ENCODE measurements around the gene KCNA10.

DNA sequence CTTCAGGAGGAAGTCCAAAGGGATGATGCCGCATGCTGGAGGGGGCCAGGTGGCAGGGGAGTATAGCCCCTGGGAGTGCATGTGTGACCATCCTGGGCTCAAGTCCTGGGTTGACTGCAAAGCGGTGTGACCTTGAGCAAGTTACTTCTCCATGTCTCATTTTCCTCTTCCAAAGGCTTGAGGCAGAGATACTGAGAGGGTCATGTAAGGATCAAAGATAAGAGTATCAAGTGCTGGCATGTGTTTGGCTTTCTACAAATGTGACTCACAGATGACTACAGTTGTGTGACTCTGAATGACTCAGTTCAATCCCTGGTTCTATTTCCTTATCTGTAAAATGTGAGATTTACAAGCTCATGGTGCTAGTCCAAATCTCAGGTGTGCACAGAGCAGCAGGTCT, 41.9 kb downstream of the KCNA10 start:
- TF ChIP-seq ZNF121 (CRISPR knock-in tag; IDR thresholded peaks at IDR 0.05) (no peak), PRRX2 (CRISPR knock-in tag; IDR thresholded peaks at IDR 0.05) (no peak), HMGA2 (CRISPR knock-in tag; IDR thresholded peaks at IDR 0.05) (no peak), NFYB (CRISPR knock-in tag; conservative IDR thresholded peaks at IDR 0.05; ENCODE audit: low read depth) (no peak), TEAD4 (CRISPR knock-in tag; IDR thresholded peaks at IDR 0.05) (no peak), ESRRA (CRISPR knock-in tag; IDR thresholded peaks at IDR 0.05; ENCODE audit: borderline replicate concordance) (no peak), MYBL2 (CRISPR knock-in tag; IDR thresholded peaks at IDR 0.05) (no peak)
- TF ChIP-seq, protein P1, sequence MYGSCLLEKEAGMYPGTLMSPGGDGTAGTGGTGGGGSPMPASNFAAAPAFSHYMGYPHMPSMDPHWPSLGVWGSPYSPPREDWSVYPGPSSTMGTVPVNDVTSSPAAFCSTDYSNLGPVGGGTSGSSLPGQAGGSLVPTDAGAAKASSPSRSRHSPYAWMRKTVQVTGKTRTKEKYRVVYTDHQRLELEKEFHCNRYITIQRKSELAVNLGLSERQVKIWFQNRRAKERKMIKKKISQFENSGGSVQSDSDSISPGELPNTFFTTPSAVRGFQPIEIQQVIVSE (CRISPR knock-in tag; IDR thresholded peaks at IDR 0.05; ENCODE audit: borderline replicate concordance): no peak
- TF ChIP-seq, protein P2, sequence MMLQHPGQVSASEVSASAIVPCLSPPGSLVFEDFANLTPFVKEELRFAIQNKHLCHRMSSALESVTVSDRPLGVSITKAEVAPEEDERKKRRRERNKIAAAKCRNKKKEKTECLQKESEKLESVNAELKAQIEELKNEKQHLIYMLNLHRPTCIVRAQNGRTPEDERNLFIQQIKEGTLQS (CRISPR knock-in tag; conservative IDR thresholded peaks at IDR 0.05): no peak
- TF ChIP-seq, protein P3, sequence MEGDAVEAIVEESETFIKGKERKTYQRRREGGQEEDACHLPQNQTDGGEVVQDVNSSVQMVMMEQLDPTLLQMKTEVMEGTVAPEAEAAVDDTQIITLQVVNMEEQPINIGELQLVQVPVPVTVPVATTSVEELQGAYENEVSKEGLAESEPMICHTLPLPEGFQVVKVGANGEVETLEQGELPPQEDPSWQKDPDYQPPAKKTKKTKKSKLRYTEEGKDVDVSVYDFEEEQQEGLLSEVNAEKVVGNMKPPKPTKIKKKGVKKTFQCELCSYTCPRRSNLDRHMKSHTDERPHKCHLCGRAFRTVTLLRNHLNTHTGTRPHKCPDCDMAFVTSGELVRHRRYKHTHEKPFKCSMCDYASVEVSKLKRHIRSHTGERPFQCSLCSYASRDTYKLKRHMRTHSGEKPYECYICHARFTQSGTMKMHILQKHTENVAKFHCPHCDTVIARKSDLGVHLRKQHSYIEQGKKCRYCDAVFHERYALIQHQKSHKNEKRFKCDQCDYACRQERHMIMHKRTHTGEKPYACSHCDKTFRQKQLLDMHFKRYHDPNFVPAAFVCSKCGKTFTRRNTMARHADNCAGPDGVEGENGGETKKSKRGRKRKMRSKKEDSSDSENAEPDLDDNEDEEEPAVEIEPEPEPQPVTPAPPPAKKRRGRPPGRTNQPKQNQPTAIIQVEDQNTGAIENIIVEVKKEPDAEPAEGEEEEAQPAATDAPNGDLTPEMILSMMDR (IDR thresholded peaks at IDR 0.05): no peak
- TF ChIP-seq, protein P4, sequence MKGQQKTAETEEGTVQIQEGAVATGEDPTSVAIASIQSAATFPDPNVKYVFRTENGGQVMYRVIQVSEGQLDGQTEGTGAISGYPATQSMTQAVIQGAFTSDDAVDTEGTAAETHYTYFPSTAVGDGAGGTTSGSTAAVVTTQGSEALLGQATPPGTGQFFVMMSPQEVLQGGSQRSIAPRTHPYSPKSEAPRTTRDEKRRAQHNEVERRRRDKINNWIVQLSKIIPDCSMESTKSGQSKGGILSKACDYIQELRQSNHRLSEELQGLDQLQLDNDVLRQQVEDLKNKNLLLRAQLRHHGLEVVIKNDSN (CRISPR knock-in tag; IDR thresholded peaks at IDR 0.05): no peak

Data from WTC11 (cell line).